Gastrocnemius medialis (tissue), 4 donors: Measurements from ENCODE around the gene KCNK17. TPM values are rescaled to one million over a fixed set of nuclear protein-coding genes. Genes with fewer than 3 reads are reported as not detected.
A peak's percentile ranks its signal among the peaks of the same experiment; 100 is the strongest.

Source experiments
- ATAC-seq, 2 donors: fragments of 150-250 bp; one replicate each; pipeline ENCODE4 v1.9.1; 2016
- DNase-seq, 2 donors: peaks; one replicate each; pipeline ENCODE4 v3.0.0-alpha.2; 2019
- H3K27ac ChIP-seq, 4 donors: fragments of 200-600 bp; sonication (generic); 1 replicate in 1 of 4; 2 replicates in 3 of 4; pipeline ENCODE4 v1.5.1; 2016 to 2018; ENCODE audit warnings: mild to moderate bottlenecking in 2 of 4, moderate library complexity in 1 of 4
- H3K27me3 ChIP-seq, 3 donors: fragments of 200-600 bp; sonication (generic) in 2 of 3; 1 replicate in 1 of 3; 2 replicates in 2 of 3; pipeline versions ENCODE4 v1.5.1 to v1.6.0; 2016 to 2019; ENCODE audit warnings: mild to moderate bottlenecking in 1 of 3, moderate library complexity in 1 of 3
- H3K36me3 ChIP-seq, 2 donors: fragments of 200-600 bp; sonication (generic) in 1 of 2; one replicate each; pipeline ENCODE4 v1.5.1; 2017 to 2018
- H3K4me1 ChIP-seq, 2 donors: fragments of 200-600 bp; sonication (generic) in 1 of 2; one replicate each; pipeline ENCODE4 v1.5.1; 2016 to 2017; ENCODE audit warnings: mild to moderate bottlenecking in 2 of 2
- H3K4me3 ChIP-seq, 4 donors: fragments of 200-600 bp; sonication (generic) in 3 of 4; 1 replicate in 1 of 4; 2 replicates in 3 of 4; pipeline ENCODE4 v1.5.1; 2016 to 2019; ENCODE audit warnings: mild to moderate bottlenecking in 2 of 4
- H3K9me3 ChIP-seq, 3 donors: fragments of 200-600 bp; sonication (generic) in 2 of 3; 1 replicate in 1 of 3; 2 replicates in 2 of 3; pipeline ENCODE4 v1.5.1; 2016 to 2019
- POLR2A ChIP-seq, 2 donors: fragments of 450-650 bp; IDR thresholded peaks; one replicate each; pipeline ENCODE4 v1.6.1; 2017; ENCODE audit warnings: antibody characterized with exemption in 2 of 2, mild to moderate bottlenecking in 2 of 2, moderate library complexity in 2 of 2
- in situ Hi-C, 4 donors: fragments of 200-750 bp; cut with MboI; loops; one replicate each; pipeline versions ENCODE4 v1.15.0 to v1.8.0; 2017; ENCODE audit warnings: low sequenced_read_pairs in 4 of 4
- intact Hi-C: fragments of 100-400 bp; cut with DNase I; formaldehyde crosslinking; loops from one replicate; pipeline ENCODE4 v1.15.1; 2023; ENCODE audit warnings: low total_unique reads
- total RNA-seq, 4 donors: library from RNA; depleted of rRNA; stranded (reverse); fragments of >200 nt; gene quantifications; one replicate each; pipeline versions ENCODE4 v1.1.0 to v1.2.3, GENCODE V29; 2016
- TF ChIP-seq, protein P1 (sequence below), 5 experiments: fragments of 450-650 bp in 3 of 5; fragments of 200-600 bp in 2 of 5; sonication (generic) in 2 of 5; IDR thresholded peaks in 4 of 5; conservative IDR thresholded peaks in 1 of 5; 1 replicate in 4 of 5; 2 replicates in 1 of 5; pipeline ENCODE4 v1.5.1; 2016 to 2019; ENCODE audit warnings: antibody characterized with exemption in 5 of 5, mild to moderate bottlenecking in 3 of 5, moderate library complexity in 3 of 5

Gene KCNK17
- total RNA-seq, 4 donors from 2014 or later, result not detected

DNA sequence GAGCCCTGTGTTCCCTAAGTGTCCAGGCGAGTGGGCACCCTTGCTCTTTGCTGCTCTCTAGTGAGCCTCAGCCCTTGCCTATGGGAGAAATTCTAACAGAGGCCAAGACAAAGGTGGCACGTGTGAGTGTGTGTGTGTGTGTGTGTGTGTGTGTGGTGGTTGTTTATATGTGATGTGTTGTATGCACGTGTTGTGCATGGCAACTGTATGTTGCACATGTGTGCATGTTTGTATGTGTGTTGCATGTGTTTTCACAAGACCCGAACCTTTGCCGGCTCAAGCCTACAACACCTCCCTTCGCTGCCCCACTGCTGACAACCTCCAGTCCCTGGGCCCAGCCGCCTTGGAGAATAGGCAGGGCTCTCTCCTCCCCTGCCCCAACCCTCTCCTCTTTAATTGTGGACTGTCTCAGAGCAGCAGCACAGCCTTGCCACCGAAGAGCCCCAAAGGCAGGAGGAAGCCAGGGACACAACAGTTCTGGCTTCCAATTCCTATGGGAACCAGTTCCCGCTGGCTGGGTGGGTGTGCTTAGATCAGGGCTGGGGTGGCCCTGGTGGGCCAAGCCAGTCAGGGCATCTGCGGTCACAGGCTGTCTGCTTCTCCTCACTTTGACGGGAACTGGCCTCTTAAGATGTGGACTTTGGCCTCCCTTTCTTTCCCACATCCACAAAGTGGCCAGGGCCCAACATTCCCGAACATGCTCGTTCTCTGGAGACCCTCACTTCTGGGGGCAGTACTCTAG is 5.6 kb upstream of the KCNK17 start:
- intact Hi-C loops, result no loop called here
- Histone ChIP-seq H3K9me3 (no peaks in the 10 kb centered on the region), H3K27ac (no peak overlapping the region), H3K36me3 (no peaks in the 10 kb centered on the region), H3K4me3 (no peak overlapping the region), H3K27me3 (peaks cover 0 to 2% (median 0%) of the 10 kb centered on the region in 3 donors), H3K4me1 (no peaks in the 10 kb centered on the region)
- in situ Hi-C loops, result loop anchor here in 2 of 4 donors (25.0 kb wide), 2 partner anchors 332 to 457 kb away; no protein-coding TSS in a partner anchor
- ATAC-seq (no peak), DNase-seq (no peak)
- TF ChIP-seq, protein P1, sequence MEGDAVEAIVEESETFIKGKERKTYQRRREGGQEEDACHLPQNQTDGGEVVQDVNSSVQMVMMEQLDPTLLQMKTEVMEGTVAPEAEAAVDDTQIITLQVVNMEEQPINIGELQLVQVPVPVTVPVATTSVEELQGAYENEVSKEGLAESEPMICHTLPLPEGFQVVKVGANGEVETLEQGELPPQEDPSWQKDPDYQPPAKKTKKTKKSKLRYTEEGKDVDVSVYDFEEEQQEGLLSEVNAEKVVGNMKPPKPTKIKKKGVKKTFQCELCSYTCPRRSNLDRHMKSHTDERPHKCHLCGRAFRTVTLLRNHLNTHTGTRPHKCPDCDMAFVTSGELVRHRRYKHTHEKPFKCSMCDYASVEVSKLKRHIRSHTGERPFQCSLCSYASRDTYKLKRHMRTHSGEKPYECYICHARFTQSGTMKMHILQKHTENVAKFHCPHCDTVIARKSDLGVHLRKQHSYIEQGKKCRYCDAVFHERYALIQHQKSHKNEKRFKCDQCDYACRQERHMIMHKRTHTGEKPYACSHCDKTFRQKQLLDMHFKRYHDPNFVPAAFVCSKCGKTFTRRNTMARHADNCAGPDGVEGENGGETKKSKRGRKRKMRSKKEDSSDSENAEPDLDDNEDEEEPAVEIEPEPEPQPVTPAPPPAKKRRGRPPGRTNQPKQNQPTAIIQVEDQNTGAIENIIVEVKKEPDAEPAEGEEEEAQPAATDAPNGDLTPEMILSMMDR (IDR thresholded peaks at IDR 0.05 in 4 of 5, conservative IDR thresholded peaks at IDR 0.05 in 1 of 5), result no peak
- no peak for TF ChIP-seq POLR2A (IDR thresholded peaks at IDR 0.05)

DNA sequence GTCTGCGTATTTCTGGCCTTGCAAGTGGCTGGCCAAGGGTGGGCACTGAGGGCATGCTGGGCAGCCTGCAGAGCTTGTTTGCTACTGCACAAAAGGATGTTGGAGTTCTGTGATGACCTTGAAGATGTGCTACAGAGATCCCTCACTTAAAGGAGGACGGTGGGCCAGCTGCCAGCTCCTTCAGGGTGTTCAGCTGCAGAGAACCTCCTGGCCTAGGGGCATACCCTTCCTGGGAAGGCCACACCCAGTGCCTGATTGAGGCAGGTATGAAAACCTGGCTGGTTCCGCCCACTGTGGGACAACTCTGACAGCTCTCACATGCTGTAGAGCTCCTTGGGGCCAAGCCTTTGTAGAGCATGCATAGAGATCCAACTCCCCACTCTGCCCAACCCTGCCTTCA is 3.0 kb upstream of the KCNK17 start:
- intact Hi-C loops, result no loop called here
- H3K27ac ChIP-seq, result no peak overlapping the region
- H3K27me3 ChIP-seq, result peaks cover 3 to 21% (median 13%) of the 10 kb centered on the region in 3 donors

DNA sequence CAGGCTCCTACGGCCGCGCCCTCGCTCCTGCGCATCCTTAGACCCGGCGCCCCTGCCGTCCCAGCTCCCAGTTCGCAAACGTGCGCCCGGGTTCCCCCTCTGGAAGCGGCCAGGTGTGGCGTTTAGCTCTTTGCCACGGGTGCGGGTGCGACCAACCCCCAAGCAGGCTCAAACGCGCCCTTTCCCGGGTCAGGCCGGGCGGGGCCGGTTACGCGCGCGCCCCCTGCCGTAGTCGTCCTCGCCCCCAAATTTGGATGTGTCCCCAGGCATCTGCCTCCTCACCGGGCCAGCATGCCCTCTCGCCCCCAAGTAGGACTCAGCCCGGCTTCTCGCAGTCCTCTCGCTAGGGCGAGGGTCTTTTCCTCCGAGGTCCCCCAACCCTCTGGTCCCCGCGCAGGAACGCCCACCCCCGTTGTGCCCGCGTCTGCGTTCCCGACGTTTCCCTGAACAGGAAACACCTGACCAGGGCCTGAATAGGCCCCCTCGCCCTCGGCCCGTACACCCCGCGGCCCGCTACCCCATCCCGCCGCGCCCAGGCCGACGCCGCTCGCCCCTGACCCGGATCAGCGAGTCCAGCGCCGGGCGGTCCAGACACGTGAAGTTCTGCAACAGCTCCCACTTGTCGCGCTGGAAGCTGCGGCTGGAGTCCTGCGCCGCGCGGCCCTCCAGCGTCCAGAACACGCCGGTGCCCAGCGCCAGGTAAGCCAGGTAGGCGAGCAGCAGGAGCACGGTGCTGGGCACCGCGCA is 520 bp downstream of the KCNK17 start:
- in situ Hi-C loops, result loop anchor here in 2 of 4 donors (25.0 kb wide), 2 partner anchors 326 to 451 kb away; no protein-coding TSS in a partner anchor
- intact Hi-C loops, result no loop called here
- ATAC-seq (no peak), DNase-seq (no peak)
- peaks cover 0 to 10% of the 10 kb centered on the region in 2 donors for H3K4me1 ChIP-seq
- TF ChIP-seq, protein P1 (IDR thresholded peaks at IDR 0.05 in 4 of 5, conservative IDR thresholded peaks at IDR 0.05 in 1 of 5), result no peak
- no peak for TF ChIP-seq POLR2A (IDR thresholded peaks at IDR 0.05)
- H3K4me3 ChIP-seq, result peak overlapping the region; percentile 17 to 31 (median 26)
- no peaks in the 10 kb centered on the region for H3K36me3 ChIP-seq
- peaks cover 3 to 21% (median 13%) of the 10 kb centered on the region in 3 donors for H3K27me3 ChIP-seq
- no peak overlapping the region for H3K27ac ChIP-seq
- no peaks in the 10 kb centered on the region for H3K9me3 ChIP-seq

More for the DNA sequence above, 3.0 kb upstream of the KCNK17 start:
- peaks cover 0 to 10% of the 10 kb centered on the region in 2 donors for H3K4me1 ChIP-seq
- in situ Hi-C loops, result loop anchor here in 2 of 4 donors (25.0 kb wide), 2 partner anchors 330 to 455 kb away; no protein-coding TSS in a partner anchor
- TF ChIP-seq, protein P1 (IDR thresholded peaks at IDR 0.05 in 4 of 5, conservative IDR thresholded peaks at IDR 0.05 in 1 of 5), result no peak
- TF ChIP-seq POLR2A (IDR thresholded peaks at IDR 0.05), result no peak
- DNase-seq (no peak), ATAC-seq (no peak)
- H3K36me3 ChIP-seq, result no peaks in the 10 kb centered on the region
- no peaks in the 10 kb centered on the region for H3K9me3 ChIP-seq
- H3K4me3 ChIP-seq, result no peak overlapping the region

DNA sequence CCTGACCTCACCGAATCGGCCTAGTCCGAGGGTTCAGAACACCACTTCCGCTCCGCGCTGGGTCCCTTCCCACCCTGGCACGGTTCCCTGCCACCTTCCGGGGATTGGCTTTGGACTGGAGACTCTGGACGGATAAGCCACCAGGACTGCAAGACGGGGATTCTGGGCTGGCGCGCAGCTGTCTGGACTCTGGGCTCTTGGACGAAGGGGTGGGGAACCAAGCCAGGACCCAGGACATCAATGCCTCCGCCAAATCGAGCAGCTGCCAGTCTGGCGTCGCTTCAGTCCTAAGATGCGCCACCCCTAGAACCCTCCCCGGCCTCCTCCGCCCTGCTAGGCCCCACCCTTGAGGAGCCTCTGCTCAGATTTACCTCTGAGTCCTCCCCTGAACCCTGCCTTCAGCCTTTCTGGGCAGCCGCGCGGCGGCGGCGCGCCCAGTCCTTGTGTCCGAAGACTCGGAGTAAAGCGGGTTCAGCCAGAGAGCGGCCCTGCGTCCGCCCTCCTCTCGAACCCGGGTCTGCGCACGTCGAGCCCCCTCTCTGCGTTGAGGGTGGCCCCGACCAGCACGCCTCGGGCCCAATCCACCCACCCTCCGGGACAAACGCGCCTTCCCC is 1.2 kb downstream of the KCNK17 start:
- in situ Hi-C loops, result loop anchor here in 2 of 4 donors (25.0 kb wide), 2 partner anchors 326 to 451 kb away; no protein-coding TSS in a partner anchor
- peaks cover 0 to 10% of the 10 kb centered on the region in 2 donors for H3K4me1 ChIP-seq
- TF ChIP-seq, protein P1 (IDR thresholded peaks at IDR 0.05 in 4 of 5, conservative IDR thresholded peaks at IDR 0.05 in 1 of 5), result no peak
- TF ChIP-seq POLR2A (IDR thresholded peaks at IDR 0.05), result no peak
- DNase-seq (peak in 1 of 2 donors; percentile 23), ATAC-seq (no peak)
- no peak overlapping the region for H3K27ac ChIP-seq
- intact Hi-C loops, result no loop called here
- H3K9me3 ChIP-seq, result no peaks in the 10 kb centered on the region
- H3K36me3 ChIP-seq, result no peaks in the 10 kb centered on the region
- H3K27me3 ChIP-seq, result peaks cover 3 to 21% (median 13%) of the 10 kb centered on the region in 3 donors
- peak overlapping the region; percentile 17 to 31 (median 26) for H3K4me3 ChIP-seq
